Right ventricle myocardium superior (tissue), 1 donor: Measurements from ENCODE around the gene BTNL2. TPM values are rescaled to one million over a fixed set of nuclear protein-coding genes. Genes with fewer than 3 reads are reported as not detected.

Source experiments
- ATAC-seq: fragments of 200-7000 bp; cut with Tn5 transposase; one replicate; pipeline ENCODE4 v1.9.1; 2020; ENCODE audit warnings: mild to moderate bottlenecking; ENCODE audit not compliant: poor library complexity
- DNase-seq: peaks from one replicate; pipeline ENCODE4 v3.0.0-alpha.2; 2020
- intact Hi-C: fragments of 100-400 bp; cut with DNase I; formaldehyde crosslinking; loops from one replicate; pipeline ENCODE4 v1.11.2; 2022
- total RNA-seq: library from RNA; stranded (reverse); fragmentation: NEBNext Ultra II Directional; extraction: Animal tissue kit (Norgen Biotek cat#: 25700); gene quantifications from one replicate; pipeline ENCODE4 v1.2.1, GENCODE V29; 2021
- donor health status: DM: no; HTN: yes; CAD: no; lungs with severe emphysema.

The BTNL2 gene
- total RNA-seq, 1 donor from 2014 or later, result not detected

- ATAC-seq (no peak), DNase-seq (no peak)
- intact Hi-C loops, result no loop called here
These were observed 17.8 kb upstream of the BTNL2 start for GRCh38 chr6:32424589-32425300.

- ATAC-seq (no peak), DNase-seq (no peak)
- intact Hi-C loops, result no loop called here
These were observed 9.1 kb upstream of the BTNL2 start for GRCh38 chr6:32416036-32416435.

GRCh38 chr6:32415521-32416019, 8.6 kb upstream of the BTNL2 start:
- ATAC-seq (peak; percentile 82), DNase-seq (peak; percentile 67)
- intact Hi-C loops, result loop anchor here (2.0 kb wide), 1 partner anchor 381 kb away; no protein-coding TSS in a partner anchor

- ATAC-seq, result peak; percentile 88
- DNase-seq, result peak; percentile 85
- intact Hi-C loops, result loop anchor here (2.0 to 5.0 kb wide), 2 partner anchors 284 to 383 kb away; no protein-coding TSS in a partner anchor
These were observed 6.6 kb upstream of the BTNL2 start for GRCh38 chr6:32413427-32414047.

DNA sequence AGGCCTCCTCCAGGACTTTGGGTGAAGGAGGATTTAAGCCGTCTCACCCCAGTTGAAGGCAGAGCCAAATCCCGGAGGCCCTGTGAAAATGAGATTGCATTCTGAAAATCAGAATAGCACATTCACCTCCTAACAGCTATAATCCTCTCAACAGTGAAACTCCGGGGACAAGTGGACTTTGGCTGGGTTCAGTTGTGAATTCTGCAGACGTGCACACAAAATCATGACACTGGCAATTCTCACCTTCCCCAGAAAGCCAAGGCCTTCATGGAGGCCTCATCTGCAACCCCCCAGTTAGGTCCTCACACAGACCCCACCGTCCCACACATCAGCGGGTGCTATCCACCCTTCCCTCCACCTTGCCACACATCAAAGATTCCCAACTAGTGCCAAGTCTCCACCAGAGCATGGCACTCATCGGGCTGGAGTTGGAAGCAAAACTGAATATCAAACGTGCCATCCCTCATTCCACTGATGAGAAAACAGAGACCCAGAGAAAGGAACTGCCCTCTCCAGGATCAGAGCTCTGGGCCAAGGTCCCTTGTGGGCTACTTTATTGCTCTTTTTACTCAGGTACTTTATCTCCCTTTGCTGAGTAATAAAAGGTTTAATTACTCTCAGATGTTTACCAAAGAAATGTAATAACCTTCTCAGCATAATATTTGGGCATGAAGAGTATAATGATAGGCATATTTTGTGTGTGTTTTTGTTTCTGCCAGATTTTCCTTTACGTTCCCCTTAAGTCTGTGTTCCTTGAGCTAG, 4.8 kb upstream of the BTNL2 start:
- no peak for DNase-seq
- intact Hi-C loops, result loop anchor here (5.0 kb wide), 1 partner anchor 286 kb away; no protein-coding TSS in a partner anchor
- ATAC-seq, result no peak

- intact Hi-C loops, result loop anchor here (5.0 kb wide), 1 partner anchor 286 kb away; no protein-coding TSS in a partner anchor
- no peak for DNase-seq
- no peak for ATAC-seq
These were observed 3.9 kb upstream of the BTNL2 start for GRCh38 chr6:32410906-32411305.

GRCh38 chr6:32406197-32406596, 784 bp downstream of the BTNL2 start:
- intact Hi-C loops, result loop anchor here (10.0 kb wide), 1 partner anchor 161 kb away; no protein-coding TSS in a partner anchor
- ATAC-seq (no peak), DNase-seq (no peak)

GRCh38 chr6:32405656-32406055, 1.3 kb downstream of the BTNL2 start:
- no peak for ATAC-seq
- DNase-seq, result no peak
- intact Hi-C loops, result loop anchor here (10.0 kb wide), 1 partner anchor 161 kb away; no protein-coding TSS in a partner anchor

DNA sequence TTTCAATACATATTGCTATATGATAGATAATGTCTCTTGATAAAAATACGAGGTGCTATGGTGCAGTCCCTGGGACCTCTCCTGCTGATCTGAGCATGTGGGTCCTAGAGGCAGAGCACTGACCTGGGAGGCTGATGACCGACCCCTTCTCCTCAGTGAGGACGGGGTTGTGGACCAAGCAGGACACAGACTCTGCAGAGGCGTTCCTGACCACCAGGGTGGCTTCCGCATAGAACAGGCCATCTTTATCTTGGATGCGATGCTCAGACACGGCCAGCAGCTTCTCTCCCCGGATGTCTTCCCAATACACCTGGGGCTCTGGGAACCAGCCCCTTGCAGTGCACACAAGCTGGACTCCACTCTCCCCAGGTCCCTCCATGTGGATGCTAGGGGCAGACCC, 4.2 kb downstream of the BTNL2 start:
- intact Hi-C loops, result loop anchor here (10.0 kb wide), 1 partner anchor 158 kb away; no protein-coding TSS in a partner anchor
- DNase-seq (no peak), ATAC-seq (no peak)

GRCh38 chr6:32401284-32401963, 5.6 kb downstream of the BTNL2 start:
- ATAC-seq (no peak), DNase-seq (no peak)
- intact Hi-C loops, result loop anchor here (10.0 kb wide), 1 partner anchor 157 kb away; no protein-coding TSS in a partner anchor

GRCh38 chr6:32397252-32397920, 9.6 kb downstream of the BTNL2 start:
- intact Hi-C loops, result no loop called here
- no peak for ATAC-seq
- DNase-seq, result no peak

GRCh38 chr6:32396028-32396427, 11.0 kb downstream of the BTNL2 start:
- intact Hi-C loops, result no loop called here
- DNase-seq (no peak), ATAC-seq (no peak)

- no peak for DNase-seq
- peak; percentile 58 for ATAC-seq
- intact Hi-C loops, result no loop called here
These were observed 13.1 kb downstream of the BTNL2 start for GRCh38 chr6:32393665-32394420.

- ATAC-seq (no peak), DNase-seq (no peak)
- intact Hi-C loops, result no loop called here
These were observed 15.5 kb downstream of the BTNL2 start for GRCh38 chr6:32391505-32391904.

DNA sequence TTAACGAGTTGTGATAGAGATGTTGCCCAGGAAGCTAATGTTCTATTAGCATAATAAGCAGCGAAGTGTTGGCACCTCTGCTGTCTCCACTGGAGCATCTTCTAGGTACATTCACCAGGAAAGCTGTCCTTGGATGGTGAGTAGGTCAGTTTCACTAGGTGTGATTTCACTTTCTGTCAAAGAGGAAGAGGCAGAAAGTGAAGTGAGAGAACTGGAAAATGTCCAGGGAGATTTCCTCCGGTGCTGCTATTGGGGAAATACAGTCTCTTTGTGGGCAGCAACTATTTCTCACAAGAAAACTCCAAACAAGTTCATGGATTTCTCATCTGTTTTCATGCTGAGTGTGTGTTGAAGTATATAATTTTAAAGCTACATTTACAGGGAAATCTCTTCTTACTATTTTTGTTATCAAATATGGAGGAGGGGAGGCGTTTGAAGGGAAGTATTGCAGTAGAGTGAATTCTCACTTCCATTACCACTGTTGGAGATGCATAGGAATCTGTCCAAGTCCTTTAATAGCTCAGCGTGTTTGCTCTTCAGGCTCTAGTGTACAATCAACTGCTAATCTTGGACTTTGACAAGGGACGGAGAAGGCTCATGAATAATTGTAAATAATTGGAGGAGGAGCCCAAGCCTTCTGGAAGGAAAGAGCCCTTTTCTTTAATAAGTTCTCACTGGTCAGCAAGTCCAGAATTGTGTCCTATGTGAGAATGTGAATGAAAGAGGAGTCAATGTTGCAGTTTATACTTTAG, 19.2 kb downstream of the BTNL2 start:
- DNase-seq (no peak), ATAC-seq (no peak)
- intact Hi-C loops, result no loop called here

DNA sequence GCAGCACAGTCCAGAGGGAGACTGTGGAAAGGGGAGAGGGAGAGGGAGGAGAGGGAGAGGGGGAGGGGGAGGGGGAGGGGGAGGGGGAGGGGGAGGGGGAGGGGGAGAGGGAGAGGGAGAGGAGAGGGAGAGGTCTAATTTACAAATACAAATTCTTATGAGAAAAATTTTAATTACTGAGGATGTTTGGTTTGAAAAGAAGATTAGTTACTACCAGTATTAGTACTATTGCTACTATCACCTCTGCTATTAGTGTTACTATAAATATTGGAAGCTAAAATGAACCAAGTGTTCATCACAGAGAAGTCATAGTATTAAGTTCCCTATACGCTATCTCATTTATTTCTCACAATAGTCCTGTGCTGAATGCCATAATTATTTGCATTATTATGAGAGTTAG, 20.9 kb downstream of the BTNL2 start:
- no peak for DNase-seq
- intact Hi-C loops, result no loop called here
- ATAC-seq, result no peak
